NB4 (cell line): ENCODE results near the gene ACTR3C.
"Not testable (repeated sequence)": the region's sequence is repeated elsewhere in the genome, so short reads cannot be mapped to it uniquely, and the experiment has no call there.

Experiments used
- DNase-seq: peaks from one replicate; pipeline ENCODE4 v3.0.0; 2010; ENCODE audit warnings: low read depth
- H3K4me3 ChIP-seq: one replicate; pipeline ENCODE4 v1.5.1; 2011; ENCODE audit warnings: mild to moderate bottlenecking, low read depth, low read length, moderate library complexity

The ACTR3C gene

GRCh38 chr7:150266953-150267665 is 56.2 kb downstream of the ACTR3C start:
- DNase-seq, result peak; percentile 12
- not testable (repeated sequence) for H3K4me3 ChIP-seq

- not testable (repeated sequence) for H3K4me3 ChIP-seq
Measured at GRCh38 chr7:150262656-150263055, 60.7 kb downstream of the ACTR3C start.

GRCh38 chr7:150247745-150248144 is 75.6 kb downstream of the ACTR3C start:
- DNase-seq, H3K4me3 ChIP-seq: not testable (repeated sequence)

More at GRCh38 chr7:150262656-150263055, 60.7 kb downstream of the ACTR3C start:
- DNase-seq, result not testable (repeated sequence)

- not testable (repeated sequence) for H3K4me3 ChIP-seq, DNase-seq
Measured at GRCh38 chr7:150245208-150245607, 78.1 kb downstream of the ACTR3C start.

- H3K4me3 ChIP-seq, DNase-seq: not testable (repeated sequence)
Measured at GRCh38 chr7:150242935-150243334, 80.4 kb downstream of the ACTR3C start.

- H3K4me3 ChIP-seq, DNase-seq: not testable (repeated sequence)
Measured at GRCh38 chr7:150225444-150225843, 97.9 kb downstream of the ACTR3C start.

- not testable (repeated sequence) for H3K4me3 ChIP-seq, DNase-seq
Measured at GRCh38 chr7:150222083-150222972, 101.0 kb downstream of the ACTR3C start.

GRCh38 chr7:150220673-150221181 is 102.6 kb downstream of the ACTR3C start:
- not testable (repeated sequence) for H3K4me3 ChIP-seq

GRCh38 chr7:150219941-150220658 is 103.2 kb downstream of the ACTR3C start:
- H3K4me3 ChIP-seq, DNase-seq: not testable (repeated sequence)

More at GRCh38 chr7:150220673-150221181, 102.6 kb downstream of the ACTR3C start:
- not testable (repeated sequence) for DNase-seq

- DNase-seq, result peak; percentile 43
- not testable (repeated sequence) for H3K4me3 ChIP-seq
Measured at GRCh38 chr7:150206848-150207247, 116.5 kb downstream of the ACTR3C start.

GRCh38 chr7:150205866-150206265 is 117.5 kb downstream of the ACTR3C start:
- H3K4me3 ChIP-seq, DNase-seq: not testable (repeated sequence)

GRCh38 chr7:150204577-150204976 is 118.8 kb downstream of the ACTR3C start:
- not testable (repeated sequence) for H3K4me3 ChIP-seq, DNase-seq

- DNase-seq, H3K4me3 ChIP-seq: not testable (repeated sequence)
Measured at GRCh38 chr7:150202894-150203293, 120.5 kb downstream of the ACTR3C start.
